Measurements from ENCODE around the gene S1PR4. TPM values are rescaled to one million over a fixed set of nuclear protein-coding genes. Genes with fewer than 3 reads are reported as not detected.

Gene S1PR4
- total and polyA plus RNA-seq, 9 of the 15 experiments (the other 6 are each of a cell fraction or from before 2014, with no cell fraction given) = 0.27 TPM; not detected in 8

DNA sequence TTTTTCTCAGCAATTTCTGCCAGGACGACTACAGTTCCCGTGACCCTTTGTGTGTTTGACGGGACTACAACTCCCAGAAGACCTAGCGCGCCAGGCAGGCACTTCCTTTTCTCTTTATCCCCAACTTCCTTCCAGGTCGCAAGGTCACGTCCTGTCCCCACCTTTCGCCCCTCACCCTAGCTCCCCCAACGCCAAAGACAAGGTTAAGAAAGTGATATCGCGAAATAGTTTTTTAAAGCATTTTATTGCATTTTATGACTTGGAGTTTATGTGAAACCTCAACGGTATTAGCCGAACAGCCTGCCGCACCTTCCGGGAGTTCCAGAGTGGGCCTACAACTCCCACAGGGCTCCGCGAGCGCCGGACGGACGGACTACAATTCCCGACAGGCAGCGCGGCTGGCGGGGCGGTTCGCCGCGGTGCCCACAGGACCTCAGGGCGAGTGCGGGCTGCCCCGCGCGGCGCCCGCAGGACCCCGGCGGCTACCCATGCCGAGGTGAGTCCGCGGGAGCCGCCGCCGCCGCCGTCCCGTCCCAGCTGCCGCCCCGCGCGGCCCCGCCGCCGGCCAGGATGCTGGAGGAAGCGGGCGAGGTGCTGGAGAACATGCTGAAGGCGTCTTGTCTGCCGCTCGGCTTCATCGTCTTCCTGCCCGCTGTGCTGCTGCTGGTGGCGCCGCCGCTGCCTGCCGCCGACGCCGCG lies 7.0 kb downstream of the S1PR4 start, which contains the start of gene NCLN (continued):
- TF ChIP-seq COPS2 (conservative IDR thresholded peaks at IDR 0.05) (no peak), ZKSCAN8 (CRISPR knock-in tag; IDR thresholded peaks at IDR 0.05) (no peak), GATAD2A (IDR thresholded peaks at IDR 0.05) (no peak), MED1 (CRISPR knock-in tag; IDR thresholded peaks at IDR 0.05; ENCODE audit: borderline replicate concordance) (no peak), HDAC3 (IDR thresholded peaks at IDR 0.05; ENCODE audit: borderline replicate concordance, partially characterized antibody) (no peak), NRF1 (conservative IDR thresholded peaks at IDR 0.05 in 1 of 2, IDR thresholded peaks at IDR 0.05 in 1 of 2) (peak in 1 of 2 experiments; percentile 21; a peak in 1 of 4 replicates), TARDBP (IDR thresholded peaks at IDR 0.05) (no peak), NR2C1 (IDR thresholded peaks at IDR 0.05) (peak; percentile 97), NR2C1 (tag; IDR thresholded peaks at IDR 0.05) (peak; percentile 98), HMG20A (CRISPR knock-in tag; conservative IDR thresholded peaks at IDR 0.05) (no peak), RBM15 (IDR thresholded peaks at IDR 0.05; ENCODE audit: insufficient read depth, low read length) (no peak), PRMT5 (CRISPR knock-in tag; IDR thresholded peaks at IDR 0.05) (no peak), HDAC8 (tag; IDR thresholded peaks at IDR 0.05) (no peak; the same call in 1 of the 2 replicates), KLF13 (tag; IDR thresholded peaks at IDR 0.05; ENCODE audit: borderline replicate concordance, low read depth) (no peak), ZNF436 (CRISPR knock-in tag; IDR thresholded peaks at IDR 0.05) (no peak), GABPB1 (CRISPR knock-in tag; IDR thresholded peaks at IDR 0.05) (peak; percentile 89), NFIC (IDR thresholded peaks at IDR 0.05) (0 out of 2 replicates have a peak, but pooled peaks have one; percentile 4), RB1 (IDR thresholded peaks at IDR 0.05; ENCODE audit: low read depth) (peak; percentile 83), PCBP1 (IDR thresholded peaks at IDR 0.05; ENCODE audit: low read depth, low read length, poor library complexity, severe bottlenecking) (no peak)
- TF ChIP-seq, protein P1, sequence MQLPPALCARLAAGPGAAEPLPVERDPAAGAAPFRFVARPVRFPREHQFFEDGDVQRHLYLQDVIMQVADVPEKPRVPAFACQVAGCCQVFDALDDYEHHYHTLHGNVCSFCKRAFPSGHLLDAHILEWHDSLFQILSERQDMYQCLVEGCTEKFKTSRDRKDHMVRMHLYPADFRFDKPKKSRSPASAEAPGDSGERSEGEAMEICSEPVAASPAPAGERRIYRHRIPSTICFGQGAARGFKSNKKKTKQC (CRISPR knock-in tag; IDR thresholded peaks at IDR 0.05) = no peak
- TF ChIP-seq, protein P2, sequence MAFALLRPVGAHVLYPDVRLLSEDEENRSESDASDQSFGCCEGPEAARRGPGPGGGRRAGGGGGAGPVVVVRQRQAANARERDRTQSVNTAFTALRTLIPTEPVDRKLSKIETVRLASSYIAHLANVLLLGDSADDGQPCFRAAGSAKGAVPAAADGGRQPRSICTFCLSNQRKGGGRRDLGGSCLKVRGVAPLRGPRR (CRISPR knock-in tag; IDR thresholded peaks at IDR 0.05) = no peak
- TF ChIP-seq, protein P3, sequence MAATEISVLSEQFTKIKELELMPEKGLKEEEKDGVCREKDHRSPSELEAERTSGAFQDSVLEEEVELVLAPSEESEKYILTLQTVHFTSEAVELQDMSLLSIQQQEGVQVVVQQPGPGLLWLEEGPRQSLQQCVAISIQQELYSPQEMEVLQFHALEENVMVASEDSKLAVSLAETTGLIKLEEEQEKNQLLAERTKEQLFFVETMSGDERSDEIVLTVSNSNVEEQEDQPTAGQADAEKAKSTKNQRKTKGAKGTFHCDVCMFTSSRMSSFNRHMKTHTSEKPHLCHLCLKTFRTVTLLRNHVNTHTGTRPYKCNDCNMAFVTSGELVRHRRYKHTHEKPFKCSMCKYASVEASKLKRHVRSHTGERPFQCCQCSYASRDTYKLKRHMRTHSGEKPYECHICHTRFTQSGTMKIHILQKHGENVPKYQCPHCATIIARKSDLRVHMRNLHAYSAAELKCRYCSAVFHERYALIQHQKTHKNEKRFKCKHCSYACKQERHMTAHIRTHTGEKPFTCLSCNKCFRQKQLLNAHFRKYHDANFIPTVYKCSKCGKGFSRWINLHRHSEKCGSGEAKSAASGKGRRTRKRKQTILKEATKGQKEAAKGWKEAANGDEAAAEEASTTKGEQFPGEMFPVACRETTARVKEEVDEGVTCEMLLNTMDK (IDR thresholded peaks at IDR 0.05; ENCODE audit: borderline replicate concordance, insufficient read depth, low read depth, low read length, poor library complexity, severe bottlenecking) = no peak
- TF ChIP-seq, protein P4, sequence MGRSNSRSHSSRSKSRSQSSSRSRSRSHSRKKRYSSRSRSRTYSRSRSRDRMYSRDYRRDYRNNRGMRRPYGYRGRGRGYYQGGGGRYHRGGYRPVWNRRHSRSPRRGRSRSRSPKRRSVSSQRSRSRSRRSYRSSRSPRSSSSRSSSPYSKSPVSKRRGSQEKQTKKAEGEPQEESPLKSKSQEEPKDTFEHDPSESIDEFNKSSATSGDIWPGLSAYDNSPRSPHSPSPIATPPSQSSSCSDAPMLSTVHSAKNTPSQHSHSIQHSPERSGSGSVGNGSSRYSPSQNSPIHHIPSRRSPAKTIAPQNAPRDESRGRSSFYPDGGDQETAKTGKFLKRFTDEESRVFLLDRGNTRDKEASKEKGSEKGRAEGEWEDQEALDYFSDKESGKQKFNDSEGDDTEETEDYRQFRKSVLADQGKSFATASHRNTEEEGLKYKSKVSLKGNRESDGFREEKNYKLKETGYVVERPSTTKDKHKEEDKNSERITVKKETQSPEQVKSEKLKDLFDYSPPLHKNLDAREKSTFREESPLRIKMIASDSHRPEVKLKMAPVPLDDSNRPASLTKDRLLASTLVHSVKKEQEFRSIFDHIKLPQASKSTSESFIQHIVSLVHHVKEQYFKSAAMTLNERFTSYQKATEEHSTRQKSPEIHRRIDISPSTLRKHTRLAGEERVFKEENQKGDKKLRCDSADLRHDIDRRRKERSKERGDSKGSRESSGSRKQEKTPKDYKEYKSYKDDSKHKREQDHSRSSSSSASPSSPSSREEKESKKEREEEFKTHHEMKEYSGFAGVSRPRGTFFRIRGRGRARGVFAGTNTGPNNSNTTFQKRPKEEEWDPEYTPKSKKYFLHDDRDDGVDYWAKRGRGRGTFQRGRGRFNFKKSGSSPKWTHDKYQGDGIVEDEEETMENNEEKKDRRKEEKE (IDR thresholded peaks at IDR 0.05; ENCODE audit: borderline replicate concordance in 1 of 2, control insufficient read depth in 1 of 2, low read depth in 2 of 2, low read length in 1 of 2) = 0 out of 4 replicates have a peak, but pooled peaks of 1 of the 2 experiments have one; percentile 22

Measured in K562 (cell line).